Stimulated activated CD8-positive, alpha-beta memory T cell treated with anti-CD3 and anti-CD28 coated beads, Interleukin-12 subunit alpha, Interleukin-12 subunit beta, amount 100 ng/mL, for 4 hours (primary cell): Measurements from ENCODE around the gene BATF.

Experiments used
- DNase-seq: peaks from one replicate; pipeline ENCODE4 v3.0.0-alpha.2; 2020; ENCODE audit warnings: low read depth

BATF gene

DNA sequence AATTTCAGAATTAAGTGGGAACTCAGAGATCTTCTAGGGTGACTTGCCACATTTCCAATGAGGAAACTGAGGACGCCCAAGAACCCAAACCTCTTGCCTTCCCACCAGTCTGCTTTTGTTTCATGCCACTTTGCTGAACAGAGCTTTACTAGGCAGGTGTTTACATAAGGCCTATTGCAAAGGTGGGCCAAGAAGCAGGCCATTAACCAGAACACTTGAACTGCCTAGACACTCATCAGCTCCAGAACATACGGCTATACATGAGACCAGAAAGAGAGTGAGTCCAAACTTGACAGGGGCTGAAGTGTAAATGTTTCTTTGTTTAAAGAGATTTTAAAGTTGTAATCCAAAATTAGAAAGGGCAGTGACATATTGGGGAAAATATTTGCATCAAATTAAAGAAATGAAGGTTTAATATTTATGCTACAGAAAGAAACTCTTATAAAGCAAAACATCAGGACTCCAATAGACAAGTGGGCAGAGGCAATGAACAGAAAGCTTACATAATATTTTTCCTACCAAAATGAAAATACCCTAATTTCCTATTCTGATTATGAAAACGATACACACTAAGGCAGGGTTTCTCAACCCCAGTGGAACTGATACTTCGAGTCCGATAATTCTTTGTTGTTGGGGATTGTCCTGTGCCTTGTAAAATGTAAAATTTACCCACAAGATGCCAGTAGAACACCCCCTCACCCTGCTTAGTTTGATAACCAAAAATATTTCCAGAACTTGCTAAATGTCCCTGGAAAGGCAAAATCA lies 11.7 kb downstream of the BATF start:
- no peak for DNase-seq

DNA sequence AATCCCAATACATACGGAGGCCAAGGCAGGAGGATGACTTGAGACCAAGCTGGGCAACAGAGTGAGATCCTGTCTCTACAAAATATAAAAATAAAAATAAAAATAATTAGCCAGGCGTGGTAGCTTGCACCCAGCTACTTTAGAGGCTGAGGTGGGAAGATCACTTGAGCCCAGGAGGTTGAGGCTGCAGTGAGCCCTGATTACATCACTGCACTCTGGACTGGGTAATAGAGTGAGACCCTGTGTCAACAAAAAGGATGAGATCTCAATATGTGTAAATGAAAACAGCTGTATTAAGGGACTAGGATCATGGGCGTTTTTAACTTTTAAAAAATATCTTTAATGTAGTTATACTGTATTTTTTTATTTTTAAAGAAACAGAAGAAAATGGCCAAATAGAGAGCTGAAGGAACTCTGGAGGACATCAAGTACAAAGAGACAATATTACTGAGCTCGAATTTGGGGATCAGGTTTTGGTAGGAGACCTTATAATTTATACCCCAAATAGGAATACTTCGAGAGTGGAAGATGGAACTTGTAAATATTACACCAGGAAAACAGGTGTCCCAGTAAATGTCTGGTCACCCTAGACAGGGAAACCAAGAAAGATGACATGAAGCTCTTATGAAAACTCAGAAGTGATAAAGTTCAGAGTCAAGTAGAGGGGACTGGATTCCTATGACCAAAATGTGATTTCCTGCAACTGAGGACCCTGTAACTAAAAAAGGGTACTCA lies 13.1 kb downstream of the BATF start:
- DNase-seq, result no peak

DNA sequence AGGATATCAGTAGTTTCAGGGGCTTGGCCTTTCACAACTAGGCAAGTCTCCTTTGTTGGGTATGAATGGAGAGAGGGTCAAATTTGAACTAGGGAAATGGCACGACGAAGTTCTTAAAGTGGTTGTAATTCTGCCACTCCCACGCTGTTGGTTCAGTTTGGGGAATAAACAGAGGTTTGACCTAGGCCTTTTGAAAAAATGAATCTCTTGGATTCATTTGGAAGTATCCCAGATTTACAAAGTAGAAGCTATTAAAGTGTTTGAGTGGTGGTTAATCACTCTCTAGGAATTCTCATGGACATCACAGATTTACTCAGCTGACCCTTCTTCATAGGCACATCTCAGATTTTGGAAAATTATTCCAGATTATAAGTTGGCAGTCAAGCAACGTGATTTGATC lies 14.8 kb downstream of the BATF start:
- no peak for DNase-seq

DNA sequence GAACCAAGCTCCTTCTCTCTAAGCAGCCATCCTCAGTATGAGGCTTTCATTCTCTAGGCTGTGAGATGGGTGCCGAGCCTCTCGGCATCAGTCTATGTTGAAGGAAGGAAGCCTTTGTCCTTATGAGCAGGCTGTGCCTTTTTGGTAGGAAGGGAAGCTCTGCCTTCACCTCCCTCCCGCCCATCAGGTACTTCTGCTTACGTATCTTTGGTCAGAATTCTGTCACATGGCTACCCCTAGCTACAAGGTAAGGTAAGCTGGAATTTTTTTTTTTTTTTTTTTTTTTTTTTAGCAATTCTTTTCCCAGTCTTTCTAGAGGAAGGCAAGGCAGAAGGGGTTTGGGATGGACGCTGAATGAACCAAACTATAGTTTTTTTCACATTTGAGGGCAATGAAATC lies 16.9 kb downstream of the BATF start:
- no peak for DNase-seq

DNA sequence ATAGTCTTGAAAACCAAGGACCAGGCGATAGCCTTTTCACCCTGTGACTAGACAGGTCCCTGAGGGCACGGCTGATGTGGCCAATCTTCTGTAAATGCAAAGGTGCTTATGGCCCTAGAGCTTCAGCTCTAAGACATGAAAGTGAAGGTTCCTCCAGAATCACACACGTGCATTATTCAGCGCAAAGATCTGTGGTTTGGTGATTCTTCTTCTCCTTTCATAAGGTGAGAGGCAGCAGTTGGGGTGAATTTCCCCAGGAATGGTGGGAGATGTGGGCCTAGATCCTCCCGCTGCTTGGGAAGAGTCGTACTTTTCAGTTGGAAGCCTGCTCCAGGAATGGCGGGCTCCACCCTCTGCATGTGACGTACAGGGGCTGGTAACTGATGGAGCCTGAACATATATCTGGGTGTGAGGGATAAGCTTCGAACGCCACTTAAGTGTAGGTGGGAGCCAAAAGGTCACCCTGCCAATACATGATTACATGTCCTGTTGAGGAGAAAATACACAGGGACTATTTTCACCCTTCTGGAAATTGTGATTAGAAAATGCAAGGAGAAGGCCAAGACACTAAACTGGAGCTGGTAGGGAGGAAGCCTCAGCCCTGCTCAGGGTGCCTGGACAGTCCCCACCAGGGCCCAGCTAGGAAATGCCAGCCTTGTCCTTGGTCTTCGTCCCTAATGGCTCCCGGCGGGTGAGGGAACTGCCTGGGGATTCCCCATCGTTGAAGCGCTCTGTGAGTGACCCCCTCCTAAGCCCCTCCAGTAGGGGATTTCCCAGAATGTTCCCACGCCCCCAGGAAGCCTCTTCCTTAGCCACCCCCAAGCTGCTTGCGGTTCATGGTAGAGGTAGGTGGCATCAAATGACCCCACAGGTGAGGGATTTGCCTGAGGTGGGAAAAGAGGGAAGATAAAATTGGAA lies 17.6 kb downstream of the BATF start:
- no peak for DNase-seq

DNA sequence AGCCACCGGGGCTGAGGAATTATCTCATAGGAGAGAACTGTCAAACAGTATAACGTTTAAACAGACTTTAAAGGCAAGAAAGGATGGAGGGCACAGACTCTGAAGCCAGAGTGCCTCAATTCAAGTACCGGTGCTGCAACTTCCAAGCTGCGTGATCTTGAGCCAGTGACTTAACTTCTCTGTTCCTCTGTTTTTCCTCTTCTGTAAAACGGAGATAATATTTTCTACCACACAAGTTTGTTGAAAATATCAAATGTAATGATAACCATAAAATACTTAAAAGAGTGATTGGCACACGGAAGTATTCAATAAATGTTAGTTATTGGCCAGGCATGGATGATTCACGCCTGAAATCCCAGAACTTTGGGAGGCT lies 18.2 kb downstream of the BATF start:
- DNase-seq, result no peak

DNA sequence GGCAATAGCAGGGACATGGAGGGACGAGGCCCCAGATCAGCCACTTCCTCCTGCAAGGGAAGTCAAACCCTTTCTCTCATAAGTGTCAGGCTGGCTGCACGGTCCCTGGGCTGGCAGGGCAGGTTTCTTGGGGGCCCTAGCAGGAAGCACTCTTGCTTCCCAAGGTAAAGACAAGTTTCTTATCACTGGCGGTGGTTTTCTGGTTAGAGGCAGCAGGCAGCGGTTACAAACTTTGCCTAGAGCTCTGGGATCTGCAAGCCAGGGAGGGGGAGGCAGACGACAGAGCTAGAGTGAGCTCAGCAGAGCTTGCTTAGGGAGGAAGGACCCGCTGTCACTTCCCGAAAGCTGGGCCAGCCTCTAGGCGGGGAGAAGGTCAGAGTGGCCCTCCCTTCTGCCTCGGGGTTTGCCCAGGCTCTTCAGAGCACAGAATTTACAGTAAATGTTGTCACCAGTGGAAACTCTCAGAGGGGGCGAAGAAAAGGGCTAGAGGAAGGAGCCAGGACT lies 20.4 kb downstream of the BATF start:
- DNase-seq, result peak; percentile 67

DNA sequence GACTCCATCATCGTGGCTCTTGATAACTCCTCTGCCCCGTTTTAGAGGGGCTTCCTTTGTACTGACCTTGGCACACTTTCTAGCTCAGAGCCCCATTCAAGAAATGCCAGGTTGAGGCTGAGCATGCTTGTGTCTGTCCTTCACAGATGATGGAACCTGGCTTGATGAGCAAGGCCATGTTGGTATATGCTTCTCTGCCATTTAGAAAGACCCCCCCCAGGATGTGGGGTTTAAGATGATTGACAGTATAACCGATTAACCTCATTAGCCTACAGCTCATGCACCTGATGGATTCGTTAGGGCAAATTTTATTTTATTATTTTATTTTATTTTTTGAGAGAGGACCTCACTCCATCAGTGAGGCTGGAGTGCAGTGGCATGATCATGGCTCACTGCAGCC lies 21.0 kb downstream of the BATF start:
- DNase-seq, result no peak

DNA sequence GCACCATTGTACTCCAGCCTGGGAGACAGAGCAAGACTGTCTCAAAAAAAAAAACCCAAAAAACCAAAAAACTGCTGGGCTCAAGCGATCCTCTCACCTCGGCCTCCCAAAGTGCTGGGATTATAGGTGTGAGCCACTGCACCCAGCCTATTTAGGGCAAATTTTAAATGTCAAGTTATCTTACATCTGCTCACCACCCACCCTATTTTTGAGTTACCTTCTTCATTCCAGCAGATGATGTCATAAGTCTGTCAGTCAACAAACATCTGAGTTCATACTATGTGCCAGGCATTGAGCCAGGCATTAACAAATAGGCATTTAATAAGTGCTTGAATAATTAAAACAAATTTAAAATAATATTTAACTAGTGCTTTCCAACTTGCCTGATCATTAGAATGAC lies 21.5 kb downstream of the BATF start:
- DNase-seq, result no peak

DNA sequence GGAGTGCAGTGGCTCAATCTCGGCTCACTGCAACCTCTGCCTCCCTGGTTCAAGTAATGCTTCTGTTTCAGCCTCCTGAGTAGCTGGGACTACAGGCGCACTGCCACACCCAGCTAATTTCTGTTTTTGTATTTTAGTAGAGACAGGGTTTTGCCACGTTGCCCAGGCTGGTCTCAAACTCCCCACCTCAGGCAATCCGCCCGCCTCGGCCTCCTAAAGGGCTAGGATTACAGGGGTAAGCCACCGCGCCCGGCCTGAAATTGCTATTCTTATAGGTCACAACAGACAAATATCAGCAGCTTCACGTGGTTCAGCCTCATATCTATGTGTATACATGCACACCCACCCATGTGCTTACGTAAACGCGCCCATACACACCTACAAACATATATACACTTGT lies 23.6 kb downstream of the BATF start:
- no peak for DNase-seq

DNA sequence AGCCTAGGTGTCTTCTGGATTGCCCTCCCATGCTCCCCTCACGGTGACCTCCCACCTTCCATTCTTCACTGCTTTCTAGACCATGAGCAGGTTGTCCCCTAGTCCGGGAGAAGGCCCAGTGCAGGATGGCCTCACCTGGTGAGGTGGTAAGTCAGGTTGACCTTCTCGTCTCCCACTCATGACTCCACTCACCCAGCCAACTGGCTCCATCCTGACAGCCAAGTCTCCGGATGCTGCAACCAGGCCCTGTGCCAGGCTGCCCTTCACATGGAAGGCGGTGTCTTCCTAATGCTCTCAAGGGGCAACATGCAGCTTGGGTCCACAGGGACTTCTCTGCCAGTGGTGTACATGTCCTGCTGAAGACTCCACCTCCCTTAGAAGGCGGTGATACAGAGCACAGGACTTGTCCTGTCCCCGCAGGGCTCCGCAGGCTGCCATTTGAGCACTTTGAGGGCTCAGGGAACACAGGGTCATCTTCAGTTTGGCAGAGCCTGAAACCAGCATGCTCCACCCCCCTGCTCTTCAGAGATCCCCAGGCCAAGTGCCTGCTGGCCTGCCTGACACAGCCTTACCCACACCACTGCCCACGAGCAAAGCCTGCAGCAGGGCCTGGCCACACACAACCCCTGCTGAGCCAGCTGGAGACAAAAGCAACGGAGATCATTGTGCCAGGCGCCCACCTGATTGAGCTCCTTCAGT lies 25.4 kb downstream of the BATF start:
- no peak for DNase-seq

DNA sequence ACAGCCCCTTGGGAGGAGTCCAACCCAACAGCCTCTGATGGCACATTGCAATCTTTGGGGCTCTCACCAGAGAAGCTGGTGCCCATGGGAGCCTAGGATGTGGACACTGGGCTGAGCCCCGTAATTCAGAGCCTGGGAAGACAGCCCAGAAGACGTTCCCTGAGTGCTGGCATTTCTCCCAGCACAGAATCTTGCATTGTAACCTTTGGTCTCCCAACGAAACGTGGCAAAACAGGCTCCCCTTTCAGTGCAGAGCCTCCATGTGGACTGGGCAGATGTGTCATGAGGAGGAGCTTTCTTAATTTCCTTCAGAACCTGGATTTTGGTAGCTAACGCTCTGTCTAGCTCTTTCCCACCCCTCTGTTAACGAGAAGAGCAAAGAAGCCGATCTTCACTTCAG lies 26.3 kb downstream of the BATF start:
- no peak for DNase-seq

DNA sequence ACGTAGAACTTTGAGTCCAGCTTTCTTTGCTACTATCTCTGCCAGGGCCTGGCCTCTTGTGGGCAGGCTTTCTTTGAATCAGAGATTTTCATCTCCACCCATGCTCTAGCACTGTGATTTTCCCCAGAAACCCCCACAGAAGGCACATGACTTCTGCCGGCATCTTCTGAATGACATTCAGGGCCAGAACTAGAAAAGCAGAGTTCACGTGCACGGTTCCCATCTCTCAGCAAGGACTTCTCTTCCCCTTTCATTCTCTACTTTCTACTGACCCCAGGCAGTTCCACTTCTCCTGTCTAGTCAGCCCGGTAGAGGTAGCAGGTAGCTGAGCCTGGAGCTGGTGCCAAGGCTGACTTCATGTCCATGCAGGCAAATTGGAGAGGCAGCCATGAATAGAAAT lies 26.9 kb downstream of the BATF start:
- no peak for DNase-seq

DNA sequence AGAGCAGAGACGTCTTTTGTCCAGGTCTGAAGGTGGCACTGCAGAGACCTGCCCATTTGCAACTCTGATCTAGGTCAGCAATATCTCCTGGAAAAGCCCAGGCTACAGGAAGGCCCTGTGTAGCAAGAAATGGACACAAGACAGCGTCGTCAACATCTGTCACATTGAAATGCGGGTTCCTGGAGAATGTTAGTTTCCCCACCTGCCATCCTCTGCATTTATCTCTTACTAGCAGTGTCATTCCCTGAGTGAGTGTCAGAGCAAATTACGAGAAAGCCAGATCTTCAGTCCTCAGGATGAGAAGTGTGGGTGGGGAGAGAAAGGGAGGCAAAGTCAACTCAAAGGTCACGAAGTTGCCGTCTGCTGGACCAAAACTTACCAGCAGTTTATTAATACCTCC lies 28.8 kb downstream of the BATF start:
- no peak for DNase-seq

DNA sequence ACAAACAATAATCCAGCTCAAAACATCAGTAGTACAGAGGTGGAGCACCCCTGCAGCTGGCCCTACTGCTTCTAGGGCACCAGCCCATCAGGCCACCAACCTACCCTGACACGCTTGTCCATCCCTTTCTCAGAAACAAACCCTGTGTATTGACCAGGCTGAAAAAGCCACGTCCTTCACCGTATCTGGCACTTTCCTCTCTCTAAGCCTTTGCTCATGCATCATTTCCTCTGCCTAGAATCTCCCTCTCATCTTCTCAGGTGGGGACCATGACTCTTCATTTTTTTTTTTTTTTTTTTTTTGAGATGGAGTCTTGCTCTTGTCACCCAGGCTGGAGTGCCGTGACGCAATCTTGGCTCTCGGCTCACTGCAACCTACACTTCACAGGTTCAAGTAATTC lies 30.9 kb downstream of the BATF start:
- no peak for DNase-seq

DNA sequence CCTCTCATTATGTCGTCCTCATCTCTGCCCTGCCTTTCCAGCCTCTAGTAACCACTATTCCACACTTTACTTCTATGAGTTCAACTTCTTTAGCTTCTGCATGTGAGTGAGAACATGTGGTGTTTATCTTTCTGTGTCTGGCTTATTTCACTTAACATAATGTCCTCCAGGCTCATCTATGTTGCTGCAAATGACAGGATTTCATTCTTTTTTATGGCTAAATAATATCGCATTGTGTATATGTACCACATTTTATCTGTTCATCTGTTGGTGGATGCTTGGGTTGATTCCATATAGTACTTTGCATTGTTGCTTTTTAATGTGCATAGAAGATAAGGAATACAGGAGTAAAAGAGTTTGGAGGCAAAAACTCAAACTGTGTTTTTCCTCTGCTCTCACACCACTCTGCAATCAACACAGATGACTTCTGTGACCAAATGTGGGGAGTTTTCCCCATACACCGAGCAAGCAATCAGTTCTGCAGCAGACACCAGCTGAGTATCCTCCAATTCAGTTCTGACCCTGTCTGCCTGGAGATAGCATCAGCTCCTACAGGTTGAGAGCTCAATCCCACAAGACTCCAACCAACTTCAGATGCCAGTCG lies 31.6 kb downstream of the BATF start:
- no peak for DNase-seq

DNA sequence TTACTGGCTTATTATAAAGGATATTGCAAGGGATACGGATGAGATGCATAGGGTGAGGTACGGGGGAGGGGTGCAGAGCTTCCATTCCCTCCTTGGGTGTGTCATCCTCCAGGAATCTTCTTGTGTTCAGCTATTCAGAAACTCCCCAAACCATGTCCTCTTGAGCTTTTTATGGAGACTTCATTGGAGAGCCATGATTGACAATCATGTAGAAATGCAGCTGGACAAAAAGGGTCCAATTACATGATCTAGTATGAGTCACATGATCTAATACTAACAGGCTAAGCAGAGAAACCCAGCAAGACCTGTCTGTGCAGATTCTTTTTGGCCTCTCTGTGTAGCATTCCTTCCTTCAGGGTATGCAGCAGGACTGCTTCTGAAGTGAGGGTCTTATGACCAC lies 32.2 kb downstream of the BATF start:
- no peak for DNase-seq

DNA sequence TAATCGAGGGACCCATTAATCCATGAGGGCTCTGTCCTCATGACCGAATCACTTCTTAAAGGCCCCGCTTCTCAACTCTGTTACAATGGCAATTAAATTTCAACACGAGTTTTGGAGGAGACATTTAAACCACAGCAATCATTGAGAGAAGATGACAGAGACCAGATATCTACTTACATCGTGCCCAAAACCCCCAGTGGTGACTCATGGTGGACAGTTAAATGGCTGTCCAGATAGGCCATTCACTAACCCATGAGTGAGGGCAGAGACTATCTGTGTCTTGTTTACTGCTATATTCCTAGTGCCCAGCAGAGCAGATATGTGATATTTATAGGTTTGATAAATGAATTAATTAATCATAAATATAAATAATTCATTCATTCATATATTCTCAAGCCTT lies 36.2 kb downstream of the BATF start:
- DNase-seq, result no peak

DNA sequence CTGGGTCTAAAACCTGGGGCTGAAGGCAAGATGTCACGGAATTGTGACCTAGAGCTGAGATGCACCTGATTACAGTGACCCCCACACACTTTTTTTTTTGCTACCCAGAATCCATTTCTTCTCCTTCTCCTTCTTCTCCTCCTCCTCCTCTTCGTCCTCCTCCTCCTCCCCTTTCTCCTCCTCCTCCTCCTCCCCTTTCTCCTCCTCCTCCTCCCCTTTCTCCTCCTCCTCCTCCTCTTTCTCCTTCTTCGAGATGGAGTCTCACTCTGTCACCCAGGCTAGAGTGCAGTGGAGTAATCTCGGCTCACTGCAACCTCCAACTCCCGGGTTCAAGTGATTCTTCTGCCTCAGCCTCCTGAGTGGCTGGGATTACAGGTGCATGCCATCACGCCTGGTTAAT lies 36.8 kb downstream of the BATF start:
- DNase-seq, result no peak

DNA sequence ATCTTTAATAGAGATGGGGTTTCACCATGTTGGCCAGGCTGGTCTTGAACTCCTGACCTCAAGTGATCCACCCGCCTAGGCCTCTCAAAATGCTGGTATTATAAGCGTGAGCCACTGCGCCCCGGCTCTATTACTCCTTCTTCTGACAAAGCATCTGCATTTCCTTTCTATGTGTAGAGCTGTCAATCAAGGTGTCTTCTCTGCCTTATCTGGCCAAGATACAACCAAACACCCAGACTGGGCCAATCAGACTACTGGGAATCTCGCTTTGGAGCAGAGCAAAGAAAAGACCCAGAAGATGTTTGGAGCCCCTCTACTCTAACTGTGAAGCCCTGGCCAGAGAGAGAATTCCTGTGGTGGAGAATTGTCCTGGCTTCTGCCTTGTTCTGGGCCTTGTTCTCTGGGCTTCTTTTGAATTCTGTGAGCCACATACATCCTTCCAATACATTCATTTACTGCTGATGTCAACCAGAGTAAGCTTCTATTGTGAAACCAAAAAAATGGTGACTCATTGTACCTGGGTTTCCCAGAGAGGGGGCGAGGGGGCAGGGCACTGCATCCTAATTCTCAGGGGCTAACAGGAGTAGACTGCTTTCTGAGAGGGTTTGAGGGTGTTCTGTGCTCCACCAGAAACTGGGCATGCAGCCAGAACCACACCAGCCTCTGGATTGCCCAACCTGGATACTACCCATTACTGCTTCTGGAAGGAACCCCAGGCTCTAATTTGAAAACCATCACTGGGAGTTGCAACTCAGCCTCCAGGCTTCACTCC lies 37.4 kb downstream of the BATF start:
- DNase-seq, result no peak

DNA sequence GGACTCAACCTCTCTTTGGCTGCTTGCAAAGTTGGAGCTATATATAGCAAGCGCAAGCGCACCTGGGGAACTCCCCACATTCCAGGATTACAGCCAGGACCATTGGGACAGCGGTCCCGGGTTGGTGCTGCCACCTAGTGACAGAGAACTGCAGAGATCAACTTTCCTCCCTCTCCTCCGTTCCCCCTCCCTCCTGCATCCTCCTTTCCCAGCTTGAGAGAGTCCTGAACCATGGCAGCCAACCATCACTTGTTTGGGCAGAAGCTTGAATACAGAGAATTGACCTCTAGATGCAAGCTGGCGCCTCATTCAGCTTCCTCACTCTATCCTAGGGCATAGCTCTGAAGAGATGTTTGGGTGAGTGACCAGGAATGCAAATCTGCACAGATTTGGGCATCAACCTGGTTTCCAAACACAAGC lies 38.8 kb downstream of the BATF start:
- DNase-seq, result no peak
